Fibroblast of villous mesenchyme (primary cell): Measurements from ENCODE around the gene VAT1L. TPM values are rescaled to one million over a fixed set of nuclear protein-coding genes. Genes with fewer than 3 reads are reported as not detected.

Source experiments
- DNase-seq: peaks from one replicate; pipeline ENCODE4 v3.0.0-alpha.2; 2010; ENCODE audit warnings: low read depth
- H3K4me3 ChIP-seq: 2 replicates; pipeline ENCODE4 v1.5.1; 2011; ENCODE audit warnings: low read depth, mild to moderate bottlenecking, low read length
- CTCF ChIP-seq: IDR thresholded peaks from 2 replicates; pipeline ENCODE4 v1.5.1; 2012; ENCODE audit warnings: low read depth, mild to moderate bottlenecking, low read length; ENCODE audit not compliant: insufficient read depth
- total RNA-seq: library from RNA; depleted of rRNA; stranded (reverse); fragments of >200 nt; gene quantifications from 2 replicates; pipeline ENCODE4 v1.2.3, GENCODE V29; 2012

The VAT1L gene
- total RNA-seq, 1 donor: 37.6 TPM

GRCh38 chr16:77967054-77967904 is 178.9 kb downstream of the VAT1L start:
- H3K4me3 ChIP-seq: no peak overlapping the region
- no peak for TF ChIP-seq CTCF
- no peak for DNase-seq

GRCh38 chr16:77969861-77970260 is 181.5 kb downstream of the VAT1L start:
- TF ChIP-seq CTCF: no peak
- H3K4me3 ChIP-seq: no peak overlapping the region
- DNase-seq: no peak

- TF ChIP-seq CTCF: no peak
- no peak for DNase-seq
- no peak overlapping the region for H3K4me3 ChIP-seq
Observed at GRCh38 chr16:77970371-77970770, 182.0 kb downstream of the VAT1L start.

GRCh38 chr16:77971306-77972061 is 183.1 kb downstream of the VAT1L start:
- TF ChIP-seq CTCF: peak; percentile 83

GRCh38 chr16:77972062-77972392 is 183.7 kb downstream of the VAT1L start:
- TF ChIP-seq CTCF: no peak
- no peak for DNase-seq

More at GRCh38 chr16:77971306-77972061, 183.1 kb downstream of the VAT1L start:
- peak; percentile 85 for DNase-seq
- H3K4me3 ChIP-seq: no peak overlapping the region

GRCh38 chr16:77974883-77975282 is 186.5 kb downstream of the VAT1L start:
- DNase-seq: peak; percentile 21
- no peak for TF ChIP-seq CTCF
- H3K4me3 ChIP-seq: no peak overlapping the region

More at GRCh38 chr16:77972062-77972392, 183.7 kb downstream of the VAT1L start:
- H3K4me3 ChIP-seq: no peak overlapping the region
